Measurements from ENCODE around the gene AFAP1.
A peak's percentile ranks its signal among the peaks of the same experiment; 100 is the strongest.

The AFAP1 gene

DNA sequence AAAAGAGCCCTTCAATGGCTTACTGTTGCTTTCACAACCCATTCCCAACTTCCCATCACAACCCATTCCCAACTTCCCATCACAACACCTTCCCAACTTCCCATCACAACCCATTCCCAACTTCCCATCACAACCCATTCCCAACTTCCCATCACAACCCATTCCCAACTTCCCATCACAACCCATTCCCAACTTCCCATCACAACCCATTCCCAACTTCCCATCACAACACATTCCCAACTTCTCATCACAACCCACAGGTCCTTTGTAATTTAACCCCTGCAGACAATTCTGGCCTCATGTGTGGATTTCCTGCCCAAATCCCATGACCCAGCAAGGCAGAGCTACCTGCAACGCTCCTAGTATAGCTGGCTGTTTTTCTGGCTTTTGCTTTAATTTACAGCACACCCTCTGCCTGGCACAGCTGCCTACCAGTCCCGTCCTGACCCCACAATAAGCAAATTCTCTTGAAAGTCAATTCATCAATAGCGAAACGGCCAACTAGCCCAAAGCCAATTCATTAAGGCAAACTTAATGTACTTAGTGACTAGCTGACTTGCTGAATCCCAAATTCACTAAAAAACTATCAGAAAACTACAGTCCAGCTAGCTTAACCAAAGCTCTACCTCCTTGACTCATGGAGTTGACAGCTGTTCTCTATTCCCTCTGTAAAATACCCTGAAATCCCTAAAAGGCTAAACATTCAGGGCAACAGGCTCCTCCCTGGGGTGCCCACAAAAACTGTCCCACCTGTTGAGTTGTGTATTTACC, 75.6 kb downstream of the AFAP1 start:
- DNase-seq (ENCODE audit: low spot score): peak; percentile 18

- no peak for DNase-seq (ENCODE audit: low spot score)
These were observed 77.0 kb downstream of the AFAP1 start for GRCh38 chr4:7862561-7863192.

- no peak for DNase-seq (ENCODE audit: low spot score)
These were observed 78.2 kb downstream of the AFAP1 start for GRCh38 chr4:7861440-7861881.

- DNase-seq (ENCODE audit: low spot score): no peak
These were observed 79.0 kb downstream of the AFAP1 start for GRCh38 chr4:7860600-7861163.

DNA sequence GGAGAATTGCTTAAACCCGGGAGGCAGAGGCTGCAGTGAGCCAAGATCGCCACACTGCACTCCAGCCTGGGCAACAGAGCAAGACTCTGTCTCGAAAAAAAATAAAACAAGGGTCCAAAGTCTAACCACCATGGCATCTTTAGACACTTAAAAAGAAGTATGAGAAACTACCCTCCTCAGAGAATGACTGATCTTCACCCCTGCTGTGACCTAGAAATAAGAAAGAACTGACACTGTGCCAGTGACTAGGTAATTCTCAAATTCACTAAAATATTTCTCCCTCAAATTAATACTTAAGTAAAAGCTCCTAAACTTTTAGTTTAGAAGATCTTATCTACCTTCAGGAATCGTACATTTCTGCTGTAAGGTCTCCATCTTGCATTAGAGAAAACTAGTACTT, 80.3 kb downstream of the AFAP1 start:
- no peak for DNase-seq (ENCODE audit: low spot score)

DNA sequence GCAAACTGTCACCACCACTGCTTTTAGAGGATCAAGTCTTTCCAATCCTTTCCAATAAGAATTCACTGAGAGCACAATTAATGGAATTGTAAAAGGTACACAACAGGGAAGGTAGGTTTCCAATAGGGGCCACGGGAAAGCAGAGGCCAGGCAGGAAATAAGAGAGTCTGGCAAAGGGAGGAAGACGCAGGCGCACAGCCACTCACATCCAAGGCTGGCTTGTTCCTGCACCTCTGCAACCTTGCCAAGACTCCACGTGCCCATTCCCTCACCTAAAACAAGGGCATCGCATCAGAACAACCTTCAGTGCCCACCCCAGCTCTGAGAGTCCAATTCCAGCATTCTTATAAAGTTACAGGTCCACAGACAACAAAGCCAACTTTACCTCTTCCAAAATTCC, 81.2 kb downstream of the AFAP1 start:
- no peak for DNase-seq (ENCODE audit: low spot score)

- no peak for DNase-seq (ENCODE audit: low spot score)
These were observed 81.7 kb downstream of the AFAP1 start for GRCh38 chr4:7857993-7858392.

DNA sequence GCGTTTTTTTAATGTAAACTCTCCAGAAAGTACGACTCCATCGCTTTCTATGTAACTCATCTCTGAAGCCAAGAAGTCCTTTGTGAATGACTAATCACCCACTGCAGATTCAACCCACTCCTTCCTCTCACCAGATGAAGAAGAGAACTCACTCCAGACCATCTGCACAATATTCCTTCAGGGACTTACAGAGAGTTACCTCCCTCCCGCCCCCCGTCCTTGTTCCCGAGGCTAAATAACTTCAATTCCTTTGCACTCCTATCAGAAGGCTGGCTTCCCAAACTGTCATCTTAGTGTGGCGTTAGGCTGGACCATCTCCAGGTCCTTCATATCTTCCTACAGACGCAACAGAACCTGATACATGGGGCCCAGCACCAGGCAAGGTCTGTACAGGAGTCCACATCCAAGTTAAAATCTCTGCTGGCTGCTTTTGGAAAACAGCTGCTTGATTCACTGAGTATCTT, 82.4 kb downstream of the AFAP1 start:
- no peak for DNase-seq (ENCODE audit: low spot score)

DNA sequence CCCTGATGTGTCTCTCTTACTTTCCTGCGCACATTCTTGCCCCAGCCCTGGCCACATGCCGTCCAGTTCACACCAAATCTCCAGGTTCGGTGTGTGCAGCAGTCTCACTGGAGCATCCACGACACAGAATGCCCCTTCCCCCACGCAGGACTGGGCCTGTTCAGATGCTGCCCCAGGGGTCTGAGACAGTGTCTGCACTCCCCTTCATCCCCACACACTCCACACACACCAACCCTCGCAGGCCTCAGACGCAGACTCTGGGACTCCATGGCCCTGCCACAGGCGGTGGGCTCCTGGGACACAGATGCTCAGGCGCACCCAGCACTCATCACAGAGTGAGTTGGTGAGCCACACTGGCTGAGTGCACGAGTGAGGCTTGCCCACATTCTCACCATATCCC, 83.9 kb downstream of the AFAP1 start:
- no peak for DNase-seq (ENCODE audit: low spot score)

GRCh38 chr4:7854697-7855370, 84.8 kb downstream of the AFAP1 start:
- DNase-seq (ENCODE audit: low spot score): no peak

GRCh38 chr4:7854216-7854615, 85.4 kb downstream of the AFAP1 start:
- DNase-seq (ENCODE audit: low spot score): no peak

GRCh38 chr4:7853271-7853670, 86.4 kb downstream of the AFAP1 start:
- no peak for DNase-seq (ENCODE audit: low spot score)

- no peak for DNase-seq (ENCODE audit: low spot score)
These were observed 87.0 kb downstream of the AFAP1 start for GRCh38 chr4:7852568-7853185.

DNA sequence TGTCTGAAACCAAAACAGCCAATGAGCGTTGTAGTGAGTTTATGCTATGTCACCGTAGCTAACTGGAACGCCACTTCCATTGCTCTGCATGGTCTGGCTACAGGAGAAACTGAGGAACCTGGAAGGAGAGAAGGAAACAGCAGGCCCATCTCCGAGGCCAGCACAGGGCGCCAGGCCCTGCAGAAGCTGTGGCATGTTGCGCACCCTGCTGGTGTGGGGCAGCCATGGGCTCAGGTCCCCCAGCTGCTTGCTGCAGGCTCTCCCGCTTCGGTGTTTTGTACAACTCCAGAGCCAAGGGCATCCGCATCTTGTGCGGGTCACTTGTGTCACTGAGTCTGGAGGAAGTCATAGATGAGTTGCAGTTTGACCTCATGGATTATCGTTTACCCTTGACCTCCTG, 89.2 kb downstream of the AFAP1 start:
- no peak for DNase-seq (ENCODE audit: low spot score)

DNA sequence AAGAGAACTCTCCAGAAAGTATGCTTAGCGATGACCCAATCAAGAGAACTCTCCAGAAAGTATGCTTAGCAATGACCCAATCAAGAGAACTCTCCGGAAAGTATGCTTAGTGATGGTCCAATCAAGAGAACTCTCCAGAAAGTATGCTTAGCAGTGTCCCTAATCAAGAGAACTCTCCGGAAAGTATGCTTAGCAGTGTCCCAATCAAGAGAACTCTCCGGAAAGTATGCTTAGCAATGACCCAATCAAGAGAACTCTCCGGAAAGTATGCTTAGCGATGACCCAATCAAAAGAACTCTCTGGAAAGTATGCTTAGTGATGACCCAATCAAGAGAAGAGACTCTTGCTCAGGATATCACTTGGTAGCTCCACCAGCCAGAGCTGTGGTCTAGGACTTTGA, 92.5 kb downstream of the AFAP1 start:
- DNase-seq (ENCODE audit: low spot score): no peak

DNA sequence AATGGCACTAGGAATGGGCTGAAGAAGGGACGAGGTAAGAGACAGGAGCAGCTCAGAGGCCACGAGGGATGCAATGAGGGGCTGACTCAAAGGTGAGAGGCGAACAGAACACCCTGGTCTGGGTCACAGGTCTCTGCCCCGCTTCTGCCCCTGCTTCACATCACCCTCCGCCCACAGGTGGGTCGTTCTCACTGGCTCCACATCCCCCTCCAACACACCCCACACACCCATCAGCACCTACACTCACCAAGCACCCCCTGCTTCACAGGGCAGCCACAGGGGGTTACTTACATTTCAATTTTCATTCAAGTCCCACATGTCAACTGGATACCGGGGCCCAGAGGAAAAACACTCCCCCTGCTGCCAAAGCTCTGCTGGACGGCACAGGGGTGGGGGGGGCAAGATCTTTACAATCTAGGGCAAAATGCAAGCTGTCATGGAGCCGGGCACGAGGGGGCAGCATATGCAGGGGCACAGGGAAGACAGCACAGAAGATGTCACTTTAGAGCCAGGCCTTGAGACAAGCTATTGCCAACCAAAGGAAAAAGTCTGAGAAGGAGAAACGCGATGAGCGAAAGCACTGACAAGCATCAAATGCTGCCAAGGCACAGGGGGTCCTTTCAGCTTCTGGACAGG, 94.0 kb downstream of the AFAP1 start:
- DNase-seq (ENCODE audit: low spot score): no peak

DNA sequence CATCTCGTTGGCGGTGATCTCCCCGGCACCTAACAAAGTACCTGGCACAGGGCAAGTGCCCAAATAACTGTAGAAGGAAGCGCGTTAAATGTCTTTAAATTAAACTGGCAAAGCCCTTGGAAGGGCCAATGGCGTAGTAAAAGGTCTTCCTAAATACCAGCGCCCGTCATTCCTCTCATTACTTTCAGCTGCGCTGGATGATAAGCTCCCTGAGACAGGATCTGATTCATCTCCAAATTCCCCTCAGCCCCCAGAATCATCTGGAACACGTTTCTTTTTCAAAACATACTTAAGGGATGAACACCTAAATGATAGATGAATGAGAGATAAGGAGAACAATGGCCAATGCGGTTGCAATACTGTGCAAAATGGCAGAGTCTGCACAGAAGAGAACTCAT, 95.1 kb downstream of the AFAP1 start:
- no peak for DNase-seq (ENCODE audit: low spot score)

DNA sequence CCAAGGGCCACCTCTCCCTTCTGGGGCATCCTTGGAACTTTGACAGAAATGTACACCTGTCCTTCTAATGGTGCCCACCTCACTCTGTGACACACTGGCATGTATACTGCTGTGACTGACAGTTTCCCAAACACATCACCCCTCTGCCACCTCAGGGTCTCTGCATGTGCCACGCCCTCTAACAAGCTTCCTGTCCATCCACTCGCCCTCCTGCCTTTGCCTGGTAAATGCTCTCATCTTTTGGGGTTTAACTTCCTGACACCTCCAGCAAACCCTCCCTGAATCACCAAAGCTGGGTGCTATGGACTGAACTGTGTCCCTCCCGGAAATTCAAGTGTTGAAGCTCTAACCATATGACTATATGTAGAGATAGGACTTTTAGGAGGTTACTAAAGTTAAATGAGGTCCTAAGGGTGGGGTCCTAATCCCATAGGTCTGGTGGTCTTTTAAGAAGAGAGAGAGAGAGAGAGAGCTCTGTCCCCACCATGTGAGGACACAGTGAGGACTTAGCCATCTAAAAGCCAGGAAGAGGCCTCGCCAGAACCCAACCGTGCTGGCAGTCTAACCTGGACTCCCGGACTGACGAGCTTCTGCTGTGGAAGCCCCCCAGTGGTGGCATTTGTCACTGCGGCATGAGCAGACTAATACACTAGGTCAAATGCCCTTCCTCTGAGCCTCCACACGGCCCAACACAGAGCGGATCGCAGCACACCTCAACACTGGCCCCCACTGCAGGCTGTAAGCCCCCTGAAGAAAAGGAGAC, 95.6 kb downstream of the AFAP1 start:
- DNase-seq (ENCODE audit: low spot score): peak; percentile 55

DNA sequence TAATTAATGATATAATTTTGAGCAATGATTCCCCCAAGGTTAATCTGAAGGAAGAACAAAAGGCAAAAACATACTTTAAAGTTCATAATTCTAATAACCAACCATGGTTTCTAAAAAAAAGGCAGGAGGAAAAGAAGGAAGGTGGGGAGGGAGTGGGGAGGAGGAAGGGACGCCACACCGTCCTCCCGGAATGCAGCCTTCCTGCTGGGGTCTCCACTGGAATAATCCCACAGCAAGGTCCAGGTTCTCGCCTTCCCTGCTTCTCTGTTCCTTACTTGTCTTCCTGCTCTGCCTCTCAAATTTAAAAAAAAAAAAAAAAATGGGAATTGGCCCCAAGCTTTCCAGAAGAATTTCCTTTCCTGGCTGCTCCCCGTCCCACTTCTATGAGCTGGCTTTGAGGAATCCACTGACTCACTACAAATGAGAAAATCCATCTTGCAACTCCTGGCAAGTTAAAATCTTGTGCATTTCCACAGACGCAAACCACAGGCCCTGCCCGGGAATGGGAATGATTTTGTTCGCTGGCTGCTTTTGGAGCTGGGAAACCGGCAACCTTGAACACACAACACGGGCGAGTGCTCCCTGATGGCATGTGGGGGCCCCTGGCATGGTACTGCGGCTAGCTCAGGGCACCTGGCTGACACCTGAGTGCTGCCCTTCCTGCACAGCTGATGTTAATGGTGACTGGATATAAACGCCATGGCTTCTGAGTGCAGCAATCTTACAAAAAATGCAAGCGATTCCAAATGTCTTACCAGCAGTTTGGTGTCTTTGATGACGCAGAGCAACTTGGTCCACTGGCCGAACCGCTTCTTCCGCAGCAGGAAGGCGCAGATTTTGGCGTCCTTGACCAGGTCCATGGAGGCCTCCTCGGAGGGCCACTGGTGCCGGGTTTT, 97.0 kb downstream of the AFAP1 start:
- no peak for DNase-seq (ENCODE audit: low spot score)

DNA sequence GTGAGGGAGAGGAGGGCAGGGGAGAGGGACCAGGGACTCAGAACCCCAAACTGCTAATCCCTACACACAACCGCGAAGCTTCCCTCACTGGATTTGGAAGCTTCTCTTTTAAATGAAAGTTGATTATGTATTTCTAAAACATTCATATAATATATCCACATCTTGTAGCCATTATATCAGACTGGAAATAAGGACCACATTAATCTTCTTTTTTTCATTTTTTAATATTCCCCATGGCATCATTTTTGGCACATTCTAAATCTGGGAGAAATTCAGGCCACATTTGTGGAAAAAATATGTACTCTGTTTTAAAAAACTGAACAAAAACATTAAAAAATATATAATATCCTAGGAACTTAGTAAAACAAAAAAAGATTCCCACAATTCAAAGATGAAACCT, 97.8 kb downstream of the AFAP1 start:
- DNase-seq (ENCODE audit: low spot score): no peak

All from germinal center (tissue), 1 donor.